Calu3 (cell line): ENCODE measurements around the gene LIPM. TPM values are rescaled to one million over a fixed set of nuclear protein-coding genes. Genes with fewer than 3 reads are reported as not detected.

Experiments used
- BruUV-seq: library from RNA; stranded (reverse); fragments of 400-500 nt; replicated peaks from 2 replicates; lab custom pipeline; 2021; lab: Mats Ljungman, UMichigan
- CTCF ChIA-PET: fragments of 300-600 bp; sonication (Branson Sonifier 250); formaldehyde crosslinking; loops from one replicate; lab custom pipeline; 2022; ENCODE audit warnings: antibody characterized with exemption; lab: Charles Lee
- DNase-seq: peaks from one replicate; pipeline ENCODE4 v3.0.0; 2022
- H3K27ac Mint-ChIP-seq: one replicate; pipeline ENCODE4 v1.8.0; 2022; ENCODE audit warnings: mixed read lengths; ENCODE audit not compliant: unreplicated experiment
- H3K27me3 Mint-ChIP-seq: one replicate; pipeline ENCODE4 v1.8.0; 2022; ENCODE audit warnings: mixed read lengths; ENCODE audit not compliant: unreplicated experiment
- H3K36me3 Mint-ChIP-seq: one replicate; pipeline ENCODE4 v1.8.0; 2022; ENCODE audit warnings: mild to moderate bottlenecking, moderate library complexity, mixed read lengths; ENCODE audit not compliant: insufficient read depth, unreplicated experiment
- H3K4me1 Mint-ChIP-seq: one replicate; pipeline ENCODE4 v1.8.0; 2022; ENCODE audit warnings: mild to moderate bottlenecking, low read depth, mixed read lengths; ENCODE audit not compliant: unreplicated experiment
- H3K4me3 Mint-ChIP-seq: one replicate; pipeline ENCODE4 v1.8.0; 2022; ENCODE audit warnings: mild to moderate bottlenecking, low read depth, moderate library complexity, mixed read lengths; ENCODE audit not compliant: unreplicated experiment
- H3K9me3 Mint-ChIP-seq: one replicate; pipeline ENCODE4 v1.8.0; 2022; ENCODE audit warnings: low read depth, mixed read lengths; ENCODE audit not compliant: unreplicated experiment
- intact Hi-C: fragments of 100-400 bp; cut with micrococcal nuclease; formaldehyde crosslinking; loops from one replicate; pipeline ENCODE4 v1.10.0; 2022; ENCODE audit not compliant: unreplicated experiment
- total RNA-seq: library from RNA; stranded (reverse); gene quantifications from 2 replicates; pipeline ENCODE4 v1.2.3, GENCODE V29; 2022
- TF ChIP-seq, protein P1 (sequence below): fragments of 200-600 bp; IDR thresholded peaks from one replicate; pipeline ENCODE4 v1.8.0; 2022; ENCODE audit warnings: antibody characterized with exemption; ENCODE audit not compliant: unreplicated experiment

LIPM gene
- total RNA-seq, 1 experiment from 2014 or later = not detected

DNA sequence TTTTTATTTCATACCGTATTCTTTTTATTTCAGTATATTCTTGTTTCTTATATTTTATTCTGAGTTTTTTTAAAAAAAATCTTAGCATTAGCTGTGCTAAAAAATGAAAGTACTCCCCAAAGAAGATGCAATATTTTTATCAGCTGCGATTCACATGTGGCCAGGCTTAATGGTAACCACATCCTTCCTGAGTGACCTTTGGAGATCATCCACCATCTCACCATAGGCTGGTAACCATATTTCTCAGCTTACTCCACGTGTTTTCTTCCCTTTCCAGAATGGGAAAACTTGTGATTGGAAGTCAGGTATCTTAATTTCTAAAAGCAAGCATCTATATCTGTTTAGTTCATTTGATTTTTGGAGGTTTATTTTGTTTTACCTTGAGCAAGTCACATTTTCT, 18.8 kb upstream of the LIPM start:
- intact Hi-C loops = no loop called here
- Mint-ChIP-seq H3K9me3 (no peaks in the 10 kb centered on the region), H3K4me1 (no peaks in the 10 kb centered on the region), H3K4me3 (no peak overlapping the region), H3K36me3 (no peaks in the 10 kb centered on the region), H3K27ac (no peak overlapping the region), H3K27me3 (peaks cover 9% of the 10 kb centered on the region)
- TF ChIP-seq, protein P1, sequence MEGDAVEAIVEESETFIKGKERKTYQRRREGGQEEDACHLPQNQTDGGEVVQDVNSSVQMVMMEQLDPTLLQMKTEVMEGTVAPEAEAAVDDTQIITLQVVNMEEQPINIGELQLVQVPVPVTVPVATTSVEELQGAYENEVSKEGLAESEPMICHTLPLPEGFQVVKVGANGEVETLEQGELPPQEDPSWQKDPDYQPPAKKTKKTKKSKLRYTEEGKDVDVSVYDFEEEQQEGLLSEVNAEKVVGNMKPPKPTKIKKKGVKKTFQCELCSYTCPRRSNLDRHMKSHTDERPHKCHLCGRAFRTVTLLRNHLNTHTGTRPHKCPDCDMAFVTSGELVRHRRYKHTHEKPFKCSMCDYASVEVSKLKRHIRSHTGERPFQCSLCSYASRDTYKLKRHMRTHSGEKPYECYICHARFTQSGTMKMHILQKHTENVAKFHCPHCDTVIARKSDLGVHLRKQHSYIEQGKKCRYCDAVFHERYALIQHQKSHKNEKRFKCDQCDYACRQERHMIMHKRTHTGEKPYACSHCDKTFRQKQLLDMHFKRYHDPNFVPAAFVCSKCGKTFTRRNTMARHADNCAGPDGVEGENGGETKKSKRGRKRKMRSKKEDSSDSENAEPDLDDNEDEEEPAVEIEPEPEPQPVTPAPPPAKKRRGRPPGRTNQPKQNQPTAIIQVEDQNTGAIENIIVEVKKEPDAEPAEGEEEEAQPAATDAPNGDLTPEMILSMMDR = no peak
- CTCF ChIA-PET = no interaction called here
- no TSS peak for BruUV-seq
- DNase-seq = no peak

DNA sequence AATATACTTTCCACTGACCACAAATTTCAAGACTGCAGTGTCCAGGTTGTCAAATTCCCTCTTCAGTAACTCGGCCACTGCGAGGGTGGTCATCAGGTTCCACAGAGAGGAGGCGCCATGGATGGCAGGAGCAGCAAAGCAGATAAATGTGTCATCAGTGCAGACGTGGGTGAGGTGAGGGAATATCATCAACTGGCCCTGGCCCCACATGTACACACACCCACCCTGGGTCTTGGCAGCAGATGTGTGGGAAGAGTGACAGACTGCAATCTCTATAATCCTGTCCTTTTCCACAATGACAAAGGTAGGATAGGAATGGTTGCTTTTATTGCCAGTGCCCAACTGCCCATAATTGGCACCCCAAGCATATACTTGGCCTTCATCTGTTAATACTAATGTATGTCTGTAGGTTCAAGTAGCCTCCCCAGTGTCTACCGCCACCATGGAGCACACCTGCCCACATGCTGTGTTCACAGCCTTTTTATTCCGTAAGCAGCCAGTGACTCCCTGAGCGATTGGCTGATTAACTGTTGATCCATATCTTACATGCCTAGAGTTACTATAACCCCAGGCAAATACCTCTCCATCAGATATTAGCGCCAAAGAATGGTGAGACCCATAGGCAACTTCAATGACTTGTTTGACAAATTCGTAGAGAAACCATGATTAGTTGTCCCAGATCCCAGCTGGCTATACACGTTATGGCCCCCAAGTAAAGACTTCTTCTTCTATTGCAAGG, 16.3 kb upstream of the LIPM start:
- Mint-ChIP-seq H3K36me3 (no peaks in the 10 kb centered on the region), H3K27ac (no peak overlapping the region), H3K9me3 (no peaks in the 10 kb centered on the region), H3K27me3 (peaks cover 9% of the 10 kb centered on the region), H3K4me1 (no peaks in the 10 kb centered on the region), H3K4me3 (no peak overlapping the region)
- no peak for DNase-seq
- no TSS peak for BruUV-seq
- TF ChIP-seq, protein P1 = no peak
- CTCF ChIA-PET = no interaction called here
- intact Hi-C loops = no loop called here

DNA sequence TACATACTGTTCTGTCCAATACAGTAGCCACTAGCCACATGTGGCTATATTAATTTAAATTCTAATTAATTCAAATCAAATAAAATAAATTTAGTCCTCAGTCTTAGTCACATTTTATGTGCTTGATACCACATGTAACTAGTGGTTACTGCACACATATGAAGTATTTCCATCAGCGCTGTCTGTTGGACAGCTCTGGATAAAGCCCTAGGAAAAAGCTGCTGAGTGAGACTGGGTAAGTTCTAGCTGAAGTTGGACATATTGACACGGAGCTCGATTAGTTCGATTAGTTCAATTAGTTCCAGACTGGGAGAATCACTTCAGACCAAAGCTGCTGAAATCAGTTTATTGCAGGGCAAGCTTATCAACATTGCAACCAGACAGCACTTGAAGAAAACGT, 15.1 kb upstream of the LIPM start:
- CTCF ChIA-PET = no interaction called here
- DNase-seq = no peak
- intact Hi-C loops = no loop called here
- Mint-ChIP-seq H3K27ac (no peak overlapping the region), H3K36me3 (no peaks in the 10 kb centered on the region), H3K4me3 (no peak overlapping the region), H3K4me1 (peaks cover 3% of the 10 kb centered on the region), H3K27me3 (peaks cover 9% of the 10 kb centered on the region), H3K9me3 (no peaks in the 10 kb centered on the region)
- BruUV-seq = no TSS peak
- TF ChIP-seq, protein P1 = no peak

DNA sequence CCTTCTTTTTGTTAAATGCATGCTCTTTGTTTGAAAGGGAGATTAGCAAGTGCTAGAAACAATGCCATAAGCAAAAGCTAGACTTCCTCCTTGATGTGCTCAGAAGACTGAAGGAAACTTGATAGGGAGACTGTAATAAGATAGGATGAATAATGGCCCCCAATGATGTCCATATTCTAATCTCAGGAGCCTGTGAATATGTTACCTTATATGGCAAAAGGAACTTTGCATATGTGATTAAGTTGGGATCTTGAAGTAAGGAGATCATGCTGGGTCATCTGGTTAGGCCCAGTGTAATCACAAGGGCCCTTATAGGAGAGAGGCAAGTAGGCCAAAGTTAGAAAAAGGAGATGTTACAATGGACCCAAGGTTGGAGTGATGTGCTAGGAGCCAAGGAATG, 13.6 kb upstream of the LIPM start:
- CTCF ChIA-PET = no interaction called here
- Mint-ChIP-seq H3K4me3 (no peak overlapping the region), H3K4me1 (peaks cover 14% of the 10 kb centered on the region), H3K27ac (no peak overlapping the region), H3K9me3 (no peaks in the 10 kb centered on the region), H3K36me3 (no peaks in the 10 kb centered on the region), H3K27me3 (peaks cover 9% of the 10 kb centered on the region)
- no peak for DNase-seq
- TF ChIP-seq, protein P1 = no peak
- BruUV-seq = no TSS peak
- intact Hi-C loops = no loop called here
